Fibroblast of peridontal ligament (primary cell): Measurements from ENCODE around the gene SLC46A1.

Experiments
- DNase-seq: peaks from one replicate; pipeline ENCODE4 v3.0.0-alpha.2; 2010; ENCODE audit errors: extremely low read depth

The SLC46A1 gene

DNA sequence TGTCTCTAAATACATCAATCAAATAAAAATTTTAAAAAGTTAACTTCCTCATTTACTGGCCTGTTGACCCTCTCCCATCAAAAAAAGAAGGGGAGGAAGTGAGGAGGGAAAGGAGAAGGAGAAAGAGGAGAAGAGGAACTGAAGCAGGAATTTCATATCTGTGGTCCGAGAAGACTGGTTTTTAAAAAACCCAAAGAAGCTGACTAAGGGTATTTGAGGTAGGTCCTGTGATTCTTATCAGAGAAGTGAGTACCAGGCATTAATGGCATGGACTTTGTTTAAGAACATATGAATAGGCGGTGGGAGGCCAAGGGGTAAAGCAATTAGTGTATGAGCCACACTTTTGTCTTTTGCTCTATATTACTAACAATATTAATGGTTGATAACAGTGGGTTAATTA, 2.0 kb downstream of the SLC46A1 start:
- DNase-seq: no peak

DNA sequence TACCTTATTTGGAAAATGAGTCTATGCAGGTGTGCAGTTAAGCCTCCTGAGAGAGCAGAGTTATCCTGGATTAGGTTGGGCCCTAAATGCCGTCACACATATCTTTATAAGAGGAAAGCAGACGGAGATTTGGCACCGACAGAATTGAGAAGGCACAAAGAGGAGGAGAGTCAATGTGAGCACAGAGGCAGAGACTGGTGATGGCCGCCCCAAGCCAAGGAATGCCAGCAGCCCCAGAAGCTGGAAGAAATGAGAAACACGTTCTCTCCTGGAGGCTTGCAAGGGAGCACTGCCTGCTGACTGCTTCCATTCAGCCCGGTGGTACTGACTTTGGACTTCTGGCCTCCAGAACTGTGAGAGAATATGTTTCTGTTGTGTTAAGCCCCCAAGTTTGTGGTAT, 3.2 kb downstream of the SLC46A1 start:
- DNase-seq: no peak

DNA sequence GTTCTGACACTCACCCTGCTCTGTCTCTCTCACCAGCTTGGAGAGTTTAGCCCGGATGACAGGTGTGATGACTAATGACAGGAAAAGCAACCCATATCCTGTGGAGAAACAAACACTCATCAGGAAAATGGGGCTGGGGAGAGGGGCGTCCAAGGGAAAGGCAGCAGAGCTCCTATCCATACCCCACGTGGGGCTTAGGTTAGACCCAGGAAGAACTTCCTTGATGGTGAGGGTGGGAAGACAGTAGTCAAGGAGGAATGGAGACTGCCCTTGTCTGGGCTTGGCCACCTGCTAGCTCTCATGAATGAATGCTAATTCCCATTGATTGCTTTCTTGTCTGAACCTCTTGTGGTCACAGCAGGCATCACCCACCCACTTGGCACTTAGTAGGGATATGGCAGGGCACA, 3.8 kb downstream of the SLC46A1 start:
- DNase-seq: no peak

DNA sequence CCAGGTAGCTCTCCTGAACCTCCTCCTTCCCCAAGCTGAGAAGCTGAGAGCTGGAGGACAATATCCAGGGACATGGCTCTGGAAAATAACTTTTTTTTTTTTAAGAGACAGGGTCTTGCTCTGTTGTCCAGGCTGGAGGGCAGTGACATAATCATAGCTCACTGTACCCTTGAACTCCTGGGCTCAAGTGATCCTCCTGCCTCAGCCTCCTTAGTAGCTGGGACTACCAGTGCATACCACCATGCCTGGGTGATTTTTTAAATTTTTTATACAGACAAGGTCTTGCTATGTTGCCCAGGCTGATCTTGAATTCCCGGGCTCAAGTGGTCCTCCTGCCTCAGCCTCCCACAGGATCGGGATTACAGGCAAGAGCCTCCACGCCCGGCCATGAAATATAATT, 6.2 kb downstream of the SLC46A1 start:
- no peak for DNase-seq

DNA sequence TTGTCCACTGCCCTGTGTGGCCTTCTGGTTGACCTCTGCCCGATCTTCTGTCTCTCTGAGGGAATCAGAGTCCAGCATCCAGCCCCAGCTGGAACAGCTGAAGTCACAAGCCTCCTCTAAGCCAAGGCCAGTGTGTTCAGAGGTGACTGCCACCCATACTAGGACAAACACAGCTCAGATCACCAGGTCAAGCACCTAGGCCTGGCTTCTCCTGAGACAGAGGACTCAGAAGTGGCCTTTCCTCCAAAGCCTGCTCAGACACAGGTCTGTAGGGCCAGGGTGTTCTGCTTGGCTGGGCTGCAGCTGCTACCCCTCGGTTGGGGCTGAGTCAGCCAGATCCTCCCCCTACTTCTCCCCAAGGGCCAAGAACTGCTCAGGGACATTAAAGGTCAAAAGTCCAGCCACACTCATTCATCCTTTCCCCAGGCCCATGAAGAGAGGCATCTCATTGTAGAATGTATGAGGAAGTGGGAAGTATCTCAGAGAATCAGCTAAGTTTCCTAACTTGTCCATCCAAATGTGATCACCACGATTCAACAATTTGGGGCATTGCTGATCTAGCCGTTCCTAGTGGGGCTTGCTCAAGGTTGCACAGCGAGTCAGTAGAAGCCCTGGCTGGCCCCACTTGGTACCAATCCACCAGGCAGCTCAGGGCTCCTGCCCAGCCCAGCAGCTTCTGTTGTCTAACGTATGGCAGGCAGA, 7.6 kb downstream of the SLC46A1 start:
- DNase-seq: peak; percentile 40

DNA sequence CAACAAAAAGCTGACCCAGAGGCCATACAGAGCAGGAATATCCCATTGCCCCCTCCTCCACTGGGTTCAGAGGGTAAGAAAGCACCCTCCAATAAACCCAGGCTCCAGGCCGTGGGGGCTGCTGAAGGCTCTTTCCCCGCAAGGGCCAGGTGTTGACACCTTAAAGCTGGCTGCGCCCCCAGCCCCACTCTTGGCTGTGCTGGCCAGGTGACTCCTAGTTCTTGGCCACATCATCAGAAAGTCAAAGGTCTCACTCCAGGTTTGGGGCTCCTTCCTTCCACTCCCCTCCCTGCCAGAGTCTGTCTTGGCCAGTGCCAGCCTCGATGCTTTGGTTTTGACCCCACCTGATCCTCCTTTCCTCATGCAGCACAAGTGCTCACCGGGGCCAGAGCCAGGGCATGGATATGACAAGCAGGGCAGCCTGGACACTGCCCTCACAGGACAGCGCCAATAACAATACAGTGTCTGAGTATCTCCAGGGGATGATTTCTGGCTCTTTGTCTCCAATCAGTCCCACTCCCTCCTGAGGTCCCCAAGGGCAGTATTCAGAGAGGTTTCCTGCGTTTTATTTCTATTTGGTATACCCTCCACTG, 8.2 kb downstream of the SLC46A1 start:
- no peak for DNase-seq

DNA sequence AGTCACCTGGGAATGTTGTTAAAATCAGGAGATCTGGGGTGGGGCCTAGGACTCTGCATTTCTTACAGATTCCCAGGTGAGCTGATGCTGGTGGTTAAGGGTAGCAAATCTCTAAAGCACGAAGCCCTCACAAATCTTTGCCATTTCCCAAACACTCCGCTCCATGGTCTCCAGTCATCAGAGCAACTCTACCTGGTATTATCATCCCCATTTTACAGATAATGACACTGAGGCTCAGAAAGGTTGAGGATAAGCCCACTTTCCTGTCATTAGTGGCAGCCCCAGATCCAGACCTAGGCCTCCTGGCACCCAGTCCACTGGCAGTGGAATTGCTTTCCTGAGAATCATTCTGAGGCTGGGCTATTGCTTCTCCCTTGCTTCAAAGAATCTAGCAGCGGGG, 8.7 kb downstream of the SLC46A1 start:
- no peak for DNase-seq

DNA sequence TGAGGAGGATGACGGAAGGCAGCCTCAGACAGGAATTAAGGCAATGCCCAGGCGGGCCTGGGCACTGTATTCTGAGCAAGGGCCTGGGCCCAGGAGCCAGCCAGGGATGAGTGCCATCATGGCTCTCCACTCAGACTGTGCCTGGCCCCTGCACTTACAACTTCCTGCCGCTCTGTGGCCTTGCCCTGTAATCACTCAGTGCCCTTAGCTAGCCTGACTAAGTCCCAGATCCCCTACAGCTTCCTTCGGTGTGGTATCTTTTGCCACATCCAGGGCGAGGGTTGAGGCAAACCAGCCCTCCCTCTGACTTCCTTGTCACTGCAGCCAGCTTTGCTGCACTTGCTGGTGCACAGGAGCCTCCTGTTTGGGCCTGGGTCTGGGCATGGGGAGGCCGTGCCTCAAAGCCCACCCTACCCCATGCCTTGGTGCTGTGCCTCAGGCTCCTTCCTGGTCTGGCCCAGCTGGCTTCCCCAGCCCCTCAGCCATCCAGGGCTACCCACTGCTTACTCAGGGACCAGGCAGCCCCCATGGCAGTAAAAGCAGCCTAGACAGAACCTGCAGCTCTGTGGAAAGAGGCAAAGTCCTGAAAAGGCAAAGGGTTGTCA, 9.3 kb downstream of the SLC46A1 start:
- no peak for DNase-seq

DNA sequence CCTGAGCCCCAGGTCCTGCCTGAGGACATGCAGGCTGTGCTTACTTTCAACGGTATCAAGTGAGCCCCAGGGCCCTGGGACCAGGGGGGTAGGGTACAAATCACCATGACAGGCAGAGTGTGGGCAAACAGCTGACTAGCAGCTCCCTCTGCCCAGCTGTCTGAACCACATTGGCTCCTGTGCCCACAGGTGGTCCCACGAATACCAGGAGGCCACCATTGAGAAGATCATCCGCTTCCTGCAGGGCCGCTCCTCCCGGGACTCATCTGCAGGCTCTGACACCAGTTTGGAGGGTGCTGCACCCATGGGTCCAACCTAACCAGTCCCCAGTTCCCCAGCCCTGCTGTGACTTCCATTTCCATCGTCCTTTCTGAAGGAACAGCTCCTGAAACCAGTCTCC, 10.0 kb downstream of the SLC46A1 start:
- DNase-seq: no peak

DNA sequence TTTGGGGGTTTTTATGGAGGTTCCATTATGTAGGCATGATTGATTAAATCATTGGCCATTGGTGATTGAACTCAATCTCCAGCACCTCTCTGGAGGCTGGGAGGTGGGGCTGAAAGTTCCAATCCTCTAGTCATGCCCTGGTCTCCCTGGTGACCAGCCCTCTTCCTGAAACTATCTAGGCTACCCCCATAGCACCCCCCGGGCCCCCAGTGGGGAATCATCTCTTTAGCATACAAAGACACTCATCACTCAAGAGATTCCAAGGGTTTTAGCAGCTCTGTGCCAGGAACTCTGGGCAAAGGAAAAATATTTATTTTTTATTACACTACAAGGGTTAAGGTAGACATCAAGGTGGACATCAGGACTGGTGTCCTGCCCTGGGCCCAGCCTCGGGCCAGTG, 10.6 kb downstream of the SLC46A1 start:
- DNase-seq: no peak

DNA sequence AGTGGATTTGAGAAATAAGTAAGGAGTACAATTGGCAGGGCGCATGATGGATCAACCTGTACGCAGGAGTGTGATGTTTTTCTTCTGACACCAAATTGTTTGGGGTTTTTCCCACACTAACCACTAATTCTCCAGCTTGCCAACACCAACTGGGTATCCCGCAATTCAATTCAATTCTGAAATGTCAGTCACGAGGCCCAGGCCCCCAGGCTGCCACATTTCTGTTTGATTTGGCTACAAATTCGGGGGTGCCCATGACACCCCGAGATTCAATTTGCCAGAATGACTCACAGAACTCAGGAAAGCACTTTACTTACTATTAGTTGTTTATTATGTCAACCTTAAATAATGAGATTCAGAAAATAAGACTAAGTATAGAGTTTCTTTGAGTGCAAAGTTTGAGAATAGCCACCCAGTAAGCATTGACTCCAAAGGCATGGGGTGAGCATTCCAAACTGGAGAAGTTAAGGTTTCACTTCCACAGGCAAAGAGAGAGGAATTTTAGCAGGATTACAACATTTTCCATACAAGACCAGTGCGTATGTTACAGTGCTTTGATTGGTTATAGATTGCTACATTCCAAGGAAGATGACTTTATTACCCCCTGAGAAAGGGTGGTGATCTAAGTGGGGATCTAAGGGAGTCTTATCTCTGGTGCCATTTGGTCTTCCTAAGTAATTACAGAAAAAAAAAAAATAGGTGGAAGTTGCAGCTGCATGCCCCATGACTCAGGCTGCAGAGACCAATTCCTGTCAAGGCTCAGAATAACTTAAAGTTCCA, 11.5 kb downstream of the SLC46A1 start:
- DNase-seq: peak; percentile 77

DNA sequence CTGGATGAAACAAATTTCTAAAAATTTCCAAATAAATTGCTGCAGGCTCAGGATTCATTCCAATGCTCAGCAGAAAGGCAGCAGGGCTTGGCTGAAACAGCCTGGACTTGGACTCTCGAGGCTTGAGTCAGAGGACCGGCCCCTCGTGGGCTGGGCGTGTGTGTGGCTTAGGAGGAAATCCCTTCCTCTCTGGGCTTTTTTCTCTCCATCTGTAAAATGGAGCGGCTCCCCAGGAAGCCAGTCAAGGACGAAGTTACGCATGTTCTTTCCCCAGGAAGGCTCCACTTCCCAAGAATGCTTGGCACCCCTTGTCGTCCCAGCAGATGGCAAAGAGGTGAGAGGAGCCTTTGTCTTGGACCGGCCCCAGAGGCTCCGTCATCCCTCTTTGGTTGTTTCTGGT, 13.5 kb downstream of the SLC46A1 start:
- no peak for DNase-seq

DNA sequence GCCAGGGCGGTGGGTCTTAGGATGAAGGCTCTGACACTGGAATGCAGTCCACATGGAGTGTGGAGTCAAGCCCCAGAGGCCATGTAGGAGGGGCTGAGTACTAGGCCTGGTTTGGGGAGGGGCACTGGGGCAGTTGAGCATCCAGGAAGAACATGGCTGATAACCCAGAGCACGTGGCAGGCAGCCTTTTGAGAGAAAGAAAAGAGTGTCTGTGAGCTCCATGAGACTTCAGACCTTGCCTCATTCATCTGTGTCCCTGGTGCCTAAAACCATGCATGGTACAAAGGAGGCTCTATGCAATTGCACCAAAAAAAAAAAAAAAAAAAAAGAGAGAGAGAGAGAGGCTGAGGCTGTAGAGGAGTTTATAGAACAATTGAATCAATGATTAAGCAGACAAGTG, 14.6 kb downstream of the SLC46A1 start:
- no peak for DNase-seq

DNA sequence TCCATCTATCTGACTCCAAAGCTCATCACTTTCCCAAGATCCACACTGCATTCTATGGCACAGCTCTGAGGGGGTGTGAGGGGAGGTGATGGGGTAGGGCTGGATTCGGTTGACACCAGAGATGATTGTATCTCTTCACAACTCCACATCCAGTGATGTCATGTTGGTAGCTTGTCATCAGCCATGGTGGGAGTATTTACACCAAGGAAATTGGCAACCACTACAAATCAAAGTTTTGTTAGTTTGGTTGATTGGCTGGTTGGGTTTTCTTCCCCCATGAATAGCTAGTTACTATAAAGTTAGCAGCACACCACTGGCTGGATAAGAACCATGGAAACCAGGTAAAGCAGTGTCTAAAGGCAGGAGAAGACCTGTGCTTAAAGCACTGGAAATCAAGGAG, 15.0 kb downstream of the SLC46A1 start:
- DNase-seq: no peak

DNA sequence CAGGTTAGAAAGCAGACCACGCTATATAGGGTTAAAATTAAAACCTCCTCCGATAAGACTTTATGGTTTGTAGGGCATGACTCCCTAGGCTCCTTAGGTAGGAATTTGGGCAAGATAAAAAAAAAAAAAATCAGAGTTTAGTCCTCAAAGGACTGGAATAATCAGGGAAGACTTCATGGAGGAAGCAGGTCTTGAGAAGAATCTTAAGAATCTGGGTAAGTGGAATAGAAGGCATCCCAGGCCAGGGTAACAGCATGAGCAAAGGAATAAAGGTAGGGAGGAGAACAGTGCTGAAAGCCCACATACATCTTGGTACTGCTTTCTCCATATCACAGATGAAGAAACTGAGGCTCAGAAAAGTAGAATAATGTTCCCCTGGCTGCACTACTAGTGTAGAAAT, 15.4 kb downstream of the SLC46A1 start:
- DNase-seq: no peak

DNA sequence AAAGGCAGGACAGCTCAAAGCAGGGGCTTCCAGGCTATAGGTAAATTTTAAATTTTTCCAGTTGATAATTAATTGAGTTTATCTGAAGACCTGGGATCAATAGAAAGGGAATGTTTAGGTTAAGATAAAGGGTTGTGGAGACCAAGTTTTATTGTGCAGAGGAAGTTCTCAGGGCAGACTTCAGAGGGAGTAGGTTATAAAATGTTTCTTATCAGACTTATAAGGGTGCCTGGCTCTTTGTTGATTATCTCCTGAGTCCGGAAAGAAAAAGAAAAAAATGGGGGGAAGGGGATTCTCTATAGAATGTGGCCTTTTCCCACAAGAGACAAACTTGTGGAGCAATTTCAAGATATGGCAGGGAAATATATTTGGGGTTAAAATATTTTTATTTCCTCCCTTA, 15.9 kb downstream of the SLC46A1 start:
- no peak for DNase-seq

DNA sequence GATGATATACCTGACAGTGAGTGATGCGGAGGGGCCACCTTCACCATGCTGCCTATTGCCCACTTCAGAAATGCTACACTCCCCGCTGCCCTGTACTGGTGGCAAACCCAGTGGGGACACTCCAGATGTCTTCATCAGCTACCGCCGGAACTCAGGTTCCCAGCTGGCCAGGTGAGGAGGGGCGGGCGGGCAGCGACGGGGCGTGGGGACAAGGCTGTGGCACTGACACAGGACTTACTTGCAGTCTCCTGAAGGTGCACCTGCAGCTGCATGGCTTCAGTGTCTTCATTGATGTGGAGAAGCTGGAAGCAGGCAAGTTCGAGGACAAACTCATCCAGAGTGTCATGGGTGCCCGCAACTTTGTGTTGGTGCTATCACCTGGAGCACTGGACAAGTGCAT, 17.9 kb downstream of the SLC46A1 start:
- DNase-seq: no peak

DNA sequence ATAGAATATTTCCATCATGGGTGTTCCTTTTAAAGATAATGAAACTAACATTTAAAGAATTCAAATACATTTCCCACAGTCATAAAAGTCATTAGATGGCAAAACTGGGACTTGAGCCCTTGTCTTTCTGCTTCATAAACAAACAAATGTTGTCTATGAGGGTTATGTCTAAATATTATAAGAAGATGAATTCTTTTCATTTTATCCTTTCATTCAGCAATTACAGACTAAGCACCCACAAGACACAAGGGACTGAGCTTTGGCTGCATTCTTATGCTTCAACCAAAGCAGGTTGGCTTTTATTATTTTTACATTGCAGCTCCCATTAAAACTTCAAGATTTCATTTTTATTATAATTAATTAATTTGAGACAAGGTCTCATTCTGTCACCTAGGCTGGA, 19.6 kb downstream of the SLC46A1 start:
- no peak for DNase-seq

DNA sequence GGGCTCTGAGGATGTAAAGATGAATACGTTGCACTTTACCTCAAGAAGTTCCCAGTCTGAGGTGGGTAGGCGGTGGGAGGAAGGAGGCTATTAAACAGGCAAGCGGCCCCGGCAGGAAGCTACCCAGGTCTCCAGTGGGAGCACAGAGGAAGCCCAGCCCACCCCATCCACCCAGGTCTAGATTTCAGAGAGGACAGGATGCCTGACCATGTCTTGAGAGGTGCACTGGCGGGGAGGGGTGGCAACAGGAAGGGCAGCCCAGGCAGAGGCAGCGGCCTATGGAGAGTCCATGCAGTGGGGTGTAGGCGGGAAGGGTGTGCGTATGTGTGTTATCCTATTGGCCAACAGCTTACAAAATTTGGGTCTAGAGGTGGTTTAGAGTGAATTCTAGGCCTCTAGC, 20.6 kb downstream of the SLC46A1 start:
- no peak for DNase-seq

DNA sequence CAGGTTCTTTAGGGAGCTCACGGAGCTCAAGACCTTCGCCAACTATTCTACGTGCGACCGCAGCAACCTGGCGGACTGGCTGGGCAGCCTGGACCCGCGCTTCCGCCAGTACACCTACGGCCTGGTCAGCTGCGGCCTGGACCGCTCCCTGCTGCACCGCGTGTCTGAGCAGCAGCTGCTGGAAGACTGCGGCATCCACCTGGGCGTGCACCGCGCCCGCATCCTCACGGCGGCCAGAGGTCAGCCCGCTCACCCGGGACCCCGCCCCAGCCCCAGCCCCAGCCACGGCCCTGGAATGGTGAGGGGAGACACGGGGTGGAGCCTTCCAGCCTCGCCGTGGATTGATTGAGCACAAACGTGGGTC, 21.0 kb downstream of the SLC46A1 start:
- DNase-seq: no peak

DNA sequence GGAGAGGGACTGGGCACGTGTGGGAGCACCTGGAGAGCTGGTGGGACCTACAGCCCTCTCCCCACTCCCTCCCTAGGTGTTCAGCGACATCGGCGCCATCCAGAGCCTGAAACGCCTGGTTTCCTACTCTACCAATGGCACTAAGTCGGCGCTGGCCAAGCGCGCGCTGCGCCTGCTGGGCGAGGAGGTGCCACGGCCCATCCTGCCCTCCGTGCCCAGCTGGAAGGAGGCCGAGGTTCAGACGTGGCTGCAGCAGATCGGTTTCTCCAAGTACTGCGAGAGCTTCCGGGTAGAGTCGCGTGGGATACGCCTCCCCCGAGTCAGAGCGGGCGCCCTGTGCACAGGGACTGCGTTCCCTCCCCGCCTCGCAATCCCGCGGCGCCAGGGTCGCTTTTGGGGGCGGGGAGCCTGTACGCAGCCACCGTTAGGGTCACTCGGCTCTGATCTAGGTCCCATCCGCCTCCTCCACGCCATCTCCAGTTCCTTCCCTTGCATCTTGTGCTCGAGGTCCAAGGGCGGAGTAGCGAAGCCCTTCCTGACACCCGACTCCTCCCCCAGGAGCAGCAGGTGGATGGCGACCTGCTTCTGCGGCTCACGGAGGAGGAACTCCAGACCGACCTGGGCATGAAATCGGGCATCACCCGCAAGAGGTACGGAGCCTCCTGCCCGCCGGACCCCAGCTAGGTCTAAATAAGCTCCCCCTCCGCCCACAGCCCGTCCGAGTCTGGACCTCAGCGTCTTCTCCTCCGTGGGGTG, 21.6 kb downstream of the SLC46A1 start:
- no peak for DNase-seq

DNA sequence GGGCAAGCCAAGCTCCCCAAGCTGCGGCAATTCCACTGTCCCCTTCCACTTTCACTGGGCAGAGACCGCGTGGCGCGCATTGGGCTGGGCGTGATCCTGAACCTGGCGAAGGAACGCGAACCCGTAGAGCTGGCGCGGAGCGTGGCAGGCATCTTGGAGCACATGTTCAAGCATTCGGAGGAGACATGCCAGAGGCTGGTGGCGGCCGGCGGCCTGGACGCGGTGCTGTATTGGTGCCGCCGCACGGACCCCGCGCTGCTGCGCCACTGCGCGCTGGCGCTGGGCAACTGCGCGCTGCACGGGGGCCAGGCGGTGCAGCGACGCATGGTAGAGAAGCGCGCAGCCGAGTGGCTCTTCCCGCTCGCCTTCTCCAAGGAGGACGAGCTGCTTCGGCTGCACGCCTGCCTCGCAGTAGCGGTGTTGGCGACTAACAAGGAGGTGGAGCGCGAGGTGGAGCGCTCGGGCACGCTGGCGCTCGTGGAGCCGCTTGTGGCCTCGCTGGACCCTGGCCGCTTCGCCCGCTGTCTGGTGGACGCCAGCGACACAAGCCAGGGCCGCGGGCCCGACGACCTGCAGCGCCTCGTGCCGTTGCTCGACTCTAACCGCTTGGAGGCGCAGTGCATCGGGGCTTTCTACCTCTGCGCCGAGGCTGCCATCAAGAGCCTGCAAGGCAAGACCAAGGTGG, 24.7 kb downstream of the SLC46A1 start:
- no peak for DNase-seq
